ENCODE measurements around the gene KIF5A. TPM values are rescaled to one million over a fixed set of nuclear protein-coding genes. Genes with fewer than 3 reads are reported as not detected.
A peak's percentile ranks its signal among the peaks of the same experiment; 100 is the strongest.

The KIF5A gene
- total RNA-seq, 1 donor from 2014 or later, result 0.40 TPM

DNA sequence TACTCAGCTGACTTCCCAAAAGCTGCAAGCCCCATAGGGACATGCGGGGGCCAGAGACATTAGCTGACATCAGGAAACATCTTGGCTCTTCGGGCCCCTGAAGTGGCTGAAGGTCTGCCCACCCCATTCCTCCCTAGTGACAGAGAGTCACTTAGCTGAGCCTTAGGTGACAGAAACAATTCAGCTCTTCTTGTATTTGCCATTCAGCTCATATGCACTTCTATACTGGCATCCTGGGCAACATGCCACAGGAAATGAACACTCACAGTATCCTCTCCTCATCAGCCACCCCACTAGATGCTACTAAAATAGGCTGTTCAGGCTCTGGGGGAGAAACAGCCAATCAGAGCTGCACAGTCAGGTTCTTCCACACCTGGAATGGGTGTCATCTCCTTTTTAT is 6.3 kb upstream of the KIF5A start:
- peaks cover 13% of the 10 kb centered on the region for H3K36me3 Mint-ChIP-seq
- no peak for DNase-seq (ENCODE audit: low spot score in 2 of 2, unreplicated experiment in 2 of 2)
- H3K27ac Mint-ChIP-seq, result no peak overlapping the region
- H3K4me1 Mint-ChIP-seq, result peaks cover 22% of the 10 kb centered on the region
- H3K4me3 Mint-ChIP-seq, result no peak overlapping the region
- H3K9me3 Mint-ChIP-seq, result no peaks in the 10 kb centered on the region
- TF ChIP-seq CTCF (IDR thresholded peaks at IDR 0.05; ENCODE audit: unreplicated experiment), result no peak
- H3K27me3 Mint-ChIP-seq (ENCODE audit: low read depth), result peaks cover 16% of the 10 kb centered on the region

DNA sequence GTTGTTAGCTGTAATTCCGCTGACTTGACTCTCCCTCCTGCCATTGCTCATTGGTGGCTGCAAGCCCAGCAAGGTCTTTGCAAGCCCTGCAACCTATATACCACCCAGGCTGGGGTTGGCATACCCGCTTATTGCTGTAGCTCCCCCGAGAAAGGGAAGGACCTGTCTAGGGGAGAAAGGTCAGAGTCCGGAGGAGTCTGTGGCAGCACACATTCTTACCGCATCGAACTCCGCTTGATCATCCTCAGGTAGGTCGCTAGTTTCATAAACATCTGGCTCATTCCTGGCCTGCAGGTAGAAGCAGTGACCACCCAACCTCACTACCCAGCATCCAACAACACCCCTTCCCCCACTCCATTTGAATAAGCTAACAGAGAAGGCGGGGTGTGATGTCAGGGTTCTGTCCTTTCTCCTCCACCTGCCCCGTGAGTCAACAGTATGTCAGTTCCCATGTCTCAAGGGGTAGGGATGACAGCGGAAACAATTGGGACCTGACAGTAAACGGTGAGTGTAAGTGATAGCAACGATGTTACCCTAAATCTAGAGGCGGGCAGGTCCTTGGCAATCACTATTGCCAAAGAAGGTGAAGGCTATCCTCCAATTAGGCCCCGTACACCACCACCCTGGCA is 3.9 kb upstream of the KIF5A start:
- peaks cover 39% of the 10 kb centered on the region for H3K27me3 Mint-ChIP-seq (ENCODE audit: low read depth)
- TF ChIP-seq CTCF (IDR thresholded peaks at IDR 0.05; ENCODE audit: unreplicated experiment), result no peak
- H3K9me3 Mint-ChIP-seq, result no peaks in the 10 kb centered on the region
- H3K4me3 Mint-ChIP-seq, result peak overlapping the region; percentile 98
- H3K4me1 Mint-ChIP-seq, result peaks cover 20% of the 10 kb centered on the region
- H3K36me3 Mint-ChIP-seq, result peaks cover 4% of the 10 kb centered on the region
- no peak for DNase-seq (ENCODE audit: low spot score in 2 of 2, unreplicated experiment in 2 of 2)
- peak overlapping the region; percentile 96 for H3K27ac Mint-ChIP-seq

DNA sequence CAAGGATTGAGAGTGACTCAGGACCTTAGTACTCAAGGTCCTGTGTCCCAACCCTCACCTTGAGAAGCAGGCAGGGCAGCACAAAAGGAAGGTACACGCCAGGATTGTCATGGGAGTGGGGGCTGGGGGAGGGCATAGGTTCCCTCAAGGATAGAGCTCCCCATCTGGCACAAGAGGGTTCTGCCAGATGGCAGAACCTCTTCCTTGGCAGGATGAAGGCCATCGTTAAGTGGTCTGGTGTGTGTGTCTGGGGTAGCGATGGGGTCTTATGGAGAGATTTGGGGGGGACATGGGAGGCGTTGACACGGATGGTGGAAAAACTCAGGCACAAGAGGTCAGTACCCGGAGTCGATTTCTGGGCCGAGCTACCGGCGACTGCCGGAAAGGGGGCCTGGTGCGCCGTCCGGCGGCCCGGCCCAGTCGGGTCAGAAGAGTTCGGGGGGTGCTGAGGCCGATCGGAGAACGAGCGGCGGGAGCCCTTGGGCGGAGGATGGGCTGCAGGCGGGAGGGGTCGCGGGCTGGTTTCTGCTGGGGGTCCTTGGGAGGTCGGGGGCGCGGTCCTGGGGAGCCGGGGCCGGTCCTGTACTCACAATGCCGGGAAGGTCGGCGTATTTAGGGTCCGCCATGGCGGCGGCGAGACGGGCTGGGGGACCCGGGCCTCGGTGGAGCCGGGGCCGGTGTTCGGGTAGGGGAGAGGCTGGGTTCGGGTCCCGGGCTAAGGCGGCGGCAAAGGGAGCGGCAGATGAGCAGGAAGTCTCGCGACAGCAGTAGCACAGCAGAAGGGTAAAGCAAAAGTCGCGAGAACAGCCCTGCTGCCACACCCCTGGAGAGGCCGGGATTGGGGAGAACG is 3.2 kb upstream of the KIF5A start, which contains the start of gene DCTN2:
Gene DCTN2, minus strand, starts transcription at position 755 of the 850 bp plus-strand sequence. Its CDS starts 129 bp downstream, at position 626.
- Mint-ChIP-seq H3K4me3 (peak within 1 kb of the TSS; percentile 98), H3K36me3 (peaks cover 4% of the 10 kb centered on the region), H3K27ac (peak within 1 kb of the TSS; percentile 96), H3K27me3 (ENCODE audit: low read depth) (peaks cover 46% of the 10 kb centered on the region), H3K9me3 (no peaks in the 10 kb centered on the region), H3K4me1 (peaks cover 16% of the 10 kb centered on the region)
- DNase-seq (ENCODE audit: low spot score in 2 of 2, unreplicated experiment in 2 of 2), result peak; percentile 83 to 92
- no peak for TF ChIP-seq CTCF (IDR thresholded peaks at IDR 0.05; ENCODE audit: unreplicated experiment)

GRCh38 chr12:57547288-57548012 is 2.4 kb upstream of the KIF5A start:
- no peaks in the 10 kb centered on the region for H3K9me3 Mint-ChIP-seq
- H3K36me3 Mint-ChIP-seq, result peaks cover 4% of the 10 kb centered on the region
- no peak overlapping the region for H3K27ac Mint-ChIP-seq
- peaks cover 16% of the 10 kb centered on the region for H3K4me1 Mint-ChIP-seq
- H3K4me3 Mint-ChIP-seq, result peak overlapping the region; percentile 98
- DNase-seq (ENCODE audit: low spot score in 2 of 2, unreplicated experiment in 2 of 2), result no peak
- H3K27me3 Mint-ChIP-seq (ENCODE audit: low read depth), result peaks cover 54% of the 10 kb centered on the region
- no peak for TF ChIP-seq CTCF (IDR thresholded peaks at IDR 0.05; ENCODE audit: unreplicated experiment)

DNA sequence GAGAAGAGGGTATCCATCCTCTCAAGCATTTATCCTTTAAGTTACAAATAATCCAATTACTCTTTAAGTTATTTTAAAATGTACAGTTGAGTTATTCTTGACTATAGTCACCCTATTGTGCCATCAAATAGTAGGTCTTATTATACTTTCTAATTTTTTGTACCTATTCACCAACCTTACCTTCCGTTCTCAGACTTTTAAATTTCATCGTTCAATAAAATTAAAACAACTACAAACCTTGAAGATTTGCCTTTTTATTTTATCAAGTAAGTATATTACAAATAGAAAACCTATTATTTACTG is 1.9 kb upstream of the KIF5A start:
- peaks cover 59% of the 10 kb centered on the region for H3K27me3 Mint-ChIP-seq (ENCODE audit: low read depth)
- H3K9me3 Mint-ChIP-seq, result no peaks in the 10 kb centered on the region
- peaks cover 16% of the 10 kb centered on the region for H3K4me1 Mint-ChIP-seq
- no peak for TF ChIP-seq CTCF (IDR thresholded peaks at IDR 0.05; ENCODE audit: unreplicated experiment)
- no peak overlapping the region for H3K4me3 Mint-ChIP-seq
- peaks cover 4% of the 10 kb centered on the region for H3K36me3 Mint-ChIP-seq
- no peak for DNase-seq (ENCODE audit: low spot score in 2 of 2, unreplicated experiment in 2 of 2)
- no peak overlapping the region for H3K27ac Mint-ChIP-seq
